ENCODE measurements around the gene RNF144B. TPM values are rescaled to one million over a fixed set of nuclear protein-coding genes. Genes with fewer than 3 reads are reported as not detected.
"Not testable (repeated sequence)": the region's sequence is repeated elsewhere in the genome, so short reads cannot be mapped to it uniquely, and the experiment has no call there.

Gene RNF144B
- 113 and 148 TPM in 2 replicates for total RNA-seq

- peak; percentile 75 for DNase-seq (ENCODE audit: low read depth, low spot score)
These were observed at the start of gene RNF144B for GRCh38 chr6:18387061-18387721. Gene RNF144B (plus strand): TSS chr6:18387350. CDS start chr6:18399535, 12,185 bp downstream.

- no peak for DNase-seq (ENCODE audit: low read depth, low spot score)
These were observed 47.6 kb upstream of the RNF144B start for GRCh38 chr6:18339599-18339998.

- DNase-seq (ENCODE audit: low read depth, low spot score) = no peak
These were observed 46.2 kb upstream of the RNF144B start for GRCh38 chr6:18340781-18341551.

- DNase-seq (ENCODE audit: low read depth, low spot score) = no peak
These were observed 44.9 kb upstream of the RNF144B start for GRCh38 chr6:18342223-18342622.

GRCh38 chr6:18343741-18344140 lies 43.4 kb upstream of the RNF144B start:
- DNase-seq (ENCODE audit: low read depth, low spot score) = peak; percentile 81

GRCh38 chr6:18347021-18347577 lies 40.1 kb upstream of the RNF144B start:
- DNase-seq (ENCODE audit: low read depth, low spot score) = no peak

DNA sequence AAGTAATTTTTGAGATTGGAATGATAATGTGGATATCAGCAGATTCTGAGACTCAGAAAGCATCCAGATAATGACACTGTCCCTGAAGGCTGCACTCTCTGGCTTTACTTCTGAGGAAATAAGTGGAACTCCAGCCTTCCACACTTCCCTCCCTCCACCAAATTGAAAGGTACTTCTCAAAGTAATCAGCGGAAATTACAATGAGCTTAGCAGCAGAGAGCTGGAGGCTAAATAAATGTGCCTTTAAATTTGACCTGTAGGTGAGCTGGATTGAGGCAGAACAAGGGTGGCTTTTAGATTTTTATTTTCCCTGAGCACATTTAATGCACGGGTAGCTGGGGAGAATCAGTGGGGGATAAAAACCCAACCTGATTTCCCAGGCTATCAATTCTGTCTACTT lies 39.3 kb upstream of the RNF144B start:
- DNase-seq (ENCODE audit: low read depth, low spot score) = no peak

DNA sequence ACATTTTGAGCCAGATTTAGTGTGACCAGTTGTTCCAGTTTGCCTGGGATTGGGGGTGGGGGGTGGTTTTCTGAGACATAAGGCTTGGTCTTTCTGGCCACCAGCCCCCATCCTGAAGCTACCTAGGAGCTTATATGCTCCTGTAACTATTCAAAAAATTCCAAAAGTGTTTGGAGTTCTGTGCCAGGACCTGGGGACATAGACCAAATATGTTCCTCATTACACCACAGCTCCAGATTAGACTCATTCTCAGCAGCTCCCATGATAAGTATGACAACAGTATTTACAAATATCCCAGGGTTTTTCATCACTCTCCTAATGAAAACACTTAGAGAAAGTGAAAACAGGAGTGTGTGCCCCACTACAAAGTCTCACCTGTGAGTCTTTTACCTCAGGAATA lies 37.8 kb upstream of the RNF144B start:
- no peak for DNase-seq (ENCODE audit: low read depth, low spot score)

GRCh38 chr6:18350271-18350670 lies 36.9 kb upstream of the RNF144B start:
- DNase-seq (ENCODE audit: low read depth, low spot score) = no peak

DNA sequence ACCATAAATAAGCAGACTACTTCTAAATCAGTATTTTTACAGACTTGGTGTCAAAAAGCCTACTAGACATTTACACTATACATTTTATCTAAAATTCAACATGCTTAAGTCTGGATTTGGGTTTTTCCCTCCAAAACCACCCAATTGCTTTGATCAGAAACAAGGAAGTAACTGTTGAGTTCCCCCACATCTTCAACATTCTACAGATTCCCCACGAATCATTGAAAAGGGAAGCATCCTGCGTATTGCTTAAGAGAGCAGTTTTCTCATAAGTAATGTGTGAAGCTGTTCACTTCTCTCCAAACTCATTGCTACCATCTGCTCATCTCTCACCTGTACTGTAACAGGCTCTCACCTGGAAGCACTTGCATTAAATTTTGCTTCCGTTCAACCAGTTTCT lies 36.4 kb upstream of the RNF144B start:
- DNase-seq (ENCODE audit: low read depth, low spot score) = no peak

DNA sequence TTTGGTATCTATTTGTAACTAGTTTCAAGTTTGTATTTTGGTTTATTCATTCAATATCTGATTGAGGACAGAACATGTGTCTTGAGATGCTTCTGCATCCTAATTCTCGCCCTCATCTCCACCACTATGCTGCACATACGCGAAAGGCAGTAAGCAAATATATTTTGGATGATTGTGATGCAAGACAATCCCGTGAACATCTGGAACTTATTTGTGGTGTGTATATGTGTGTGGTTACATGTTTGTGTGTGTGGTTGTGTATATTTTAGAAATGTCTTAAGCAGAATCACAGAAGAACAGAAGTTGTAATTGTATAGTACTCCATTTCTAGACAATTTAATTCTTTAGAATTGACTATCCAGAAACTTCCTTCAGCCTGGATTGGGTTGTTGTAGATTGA lies 35.1 kb upstream of the RNF144B start:
- no peak for DNase-seq (ENCODE audit: low read depth, low spot score)

DNA sequence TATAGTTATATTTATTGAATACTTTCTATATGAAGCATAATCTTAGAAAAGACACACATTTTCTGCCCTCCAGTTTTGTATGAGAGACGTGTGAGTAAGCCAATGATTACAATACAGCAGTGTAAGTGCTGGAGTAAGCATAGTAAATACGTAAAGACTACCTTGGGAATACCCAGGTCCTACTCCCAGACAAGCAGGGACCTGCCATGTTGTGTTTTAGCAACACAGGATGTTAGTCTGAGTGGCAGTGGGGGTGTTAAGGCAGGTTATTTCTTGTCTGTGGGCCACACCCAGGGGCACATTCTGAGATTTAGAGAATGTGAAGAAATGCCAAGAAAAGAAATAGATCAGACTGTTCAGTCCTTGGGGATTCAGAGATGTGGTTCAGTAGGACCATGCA lies 34.3 kb upstream of the RNF144B start:
- no peak for DNase-seq (ENCODE audit: low read depth, low spot score)

- DNase-seq (ENCODE audit: low read depth, low spot score) = no peak
These were observed 33.9 kb upstream of the RNF144B start for GRCh38 chr6:18353251-18353650.

DNA sequence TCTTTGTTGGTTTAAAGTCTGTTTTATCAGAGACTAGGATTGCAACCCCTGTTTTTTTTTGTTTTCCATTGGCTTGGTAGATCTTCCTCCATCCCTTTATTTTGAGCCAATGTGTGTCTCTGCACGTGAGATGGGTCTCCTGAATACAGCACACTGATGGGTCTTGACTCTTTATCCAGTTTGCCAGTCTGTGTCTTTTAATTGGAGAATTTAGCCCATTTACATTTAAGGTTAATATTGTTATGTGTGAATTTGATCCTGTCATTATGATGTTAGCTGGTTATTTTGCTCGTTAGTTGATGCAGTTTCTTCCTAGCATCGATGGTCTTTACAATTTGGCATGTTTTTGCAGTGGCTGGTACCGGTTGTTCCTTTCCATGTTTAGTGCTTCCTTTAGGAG lies 29.6 kb upstream of the RNF144B start:
- not testable (repeated sequence) for DNase-seq (ENCODE audit: low read depth, low spot score)

DNA sequence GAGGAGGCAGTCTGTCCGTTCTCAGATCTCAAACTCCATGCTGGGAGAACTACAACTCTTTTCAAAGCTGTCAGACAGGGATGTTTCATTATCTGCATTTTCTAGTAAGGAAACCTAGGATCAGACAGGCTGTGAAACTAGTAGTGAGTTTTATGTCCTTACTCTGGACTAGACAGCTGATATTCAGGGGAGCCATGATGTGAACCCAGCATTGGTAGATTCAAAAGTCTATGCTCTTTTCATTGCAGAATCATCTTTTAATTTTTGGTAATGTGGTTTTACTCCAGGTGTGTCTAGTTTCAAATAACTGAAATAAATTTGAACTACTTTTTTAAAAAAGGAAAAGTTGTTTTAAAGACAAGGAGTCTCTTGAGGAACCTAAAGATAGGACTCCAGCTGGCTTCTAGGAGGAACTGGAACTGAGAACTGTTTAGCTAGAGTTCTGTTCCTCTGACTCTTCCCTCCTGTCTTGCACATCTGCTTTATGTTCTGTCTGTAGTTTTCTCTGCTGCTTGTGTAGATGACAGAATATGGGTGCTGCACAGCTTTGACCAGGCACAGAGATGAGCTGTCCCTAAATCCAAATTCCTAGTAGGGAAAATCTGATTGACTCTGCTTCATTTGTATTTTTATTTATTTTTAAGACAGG lies 27.8 kb upstream of the RNF144B start:
- no peak for DNase-seq (ENCODE audit: low read depth, low spot score)

DNA sequence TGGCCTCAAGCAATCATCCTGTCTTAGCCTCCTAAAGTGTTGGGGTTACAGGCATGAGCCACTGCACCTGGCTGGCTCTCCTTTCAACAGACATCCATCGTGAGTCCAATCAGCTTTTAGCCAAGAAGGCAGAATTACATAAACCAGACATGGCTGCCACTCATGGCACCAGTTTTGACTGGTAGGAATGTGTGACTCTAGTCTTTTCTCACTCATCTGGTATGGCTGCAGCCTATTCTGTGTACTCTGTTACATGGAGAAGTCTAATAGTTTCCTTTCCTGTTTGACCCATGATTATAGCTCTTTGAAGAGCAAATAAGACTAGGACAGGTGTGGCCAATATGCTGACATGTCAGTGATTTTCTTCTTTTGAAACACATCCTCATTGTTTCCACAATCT lies 27.0 kb upstream of the RNF144B start:
- DNase-seq (ENCODE audit: low read depth, low spot score) = no peak

GRCh38 chr6:18362058-18362561 lies 25.0 kb upstream of the RNF144B start:
- DNase-seq (ENCODE audit: low read depth, low spot score) = peak; percentile 69

GRCh38 chr6:18363746-18364145 lies 23.4 kb upstream of the RNF144B start:
- peak; percentile 60 for DNase-seq (ENCODE audit: low read depth, low spot score)

- DNase-seq (ENCODE audit: low read depth, low spot score) = not testable (repeated sequence)
These were observed 22.6 kb upstream of the RNF144B start for GRCh38 chr6:18364561-18364960.

DNA sequence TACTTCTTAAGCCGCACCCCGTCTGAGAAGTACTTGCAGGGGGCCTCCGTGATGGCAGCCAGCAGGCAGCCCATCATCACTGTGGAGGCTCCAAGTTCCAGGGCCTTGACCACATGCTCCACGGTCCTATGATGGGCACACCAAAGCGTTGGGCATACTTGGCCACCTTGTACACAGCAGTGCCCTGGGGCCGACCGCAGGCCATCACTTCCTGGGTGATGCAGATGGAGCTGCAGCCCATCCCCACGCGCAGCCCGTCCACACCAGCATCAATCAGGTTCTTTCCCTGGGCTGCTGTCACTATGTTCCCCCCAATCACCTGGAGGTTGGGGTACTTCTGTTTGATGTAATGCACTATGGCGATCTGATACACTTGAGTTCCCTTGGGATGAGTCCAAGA lies 19.8 kb upstream of the RNF144B start:
- DNase-seq (ENCODE audit: low read depth, low spot score) = no peak

GRCh38 chr6:18368277-18369105 lies 18.7 kb upstream of the RNF144B start:
- no peak for DNase-seq (ENCODE audit: low read depth, low spot score)

Data from pulmonary artery endothelial cell (primary cell).